ENCODE measurements around the gene ZFYVE28.

The ZFYVE28 gene

GRCh38 chr4:2408401-2408958 lies 10.0 kb downstream of the ZFYVE28 start:
- intact Hi-C loops (cut with DNase I; ENCODE audit: low total_unique reads): no loop called here
- peaks cover 0 to 3% of the 10 kb centered on the region in 2 donors for H3K27me3 ChIP-seq
- TF ChIP-seq CTCF (IDR thresholded peaks at IDR 0.05): no peak
- H3K4me3 ChIP-seq: no peak overlapping the region
- DNase-seq: no peak
- H3K9me3 ChIP-seq: no peaks in the 10 kb centered on the region
- H3K27ac ChIP-seq: no peak overlapping the region
- H3K4me1 ChIP-seq: peaks cover 0 to 12% (median 11%) of the 10 kb centered on the region in 4 donors
- H3K36me3 ChIP-seq: no peaks in the 10 kb centered on the region

GRCh38 chr4:2407991-2408342 lies 10.5 kb downstream of the ZFYVE28 start:
- Histone ChIP-seq H3K27ac (no peak overlapping the region), H3K9me3 (no peaks in the 10 kb centered on the region), H3K4me3 (no peak overlapping the region), H3K4me1 (peaks cover 0 to 6% (median 6%) of the 10 kb centered on the region in 4 donors), H3K36me3 (no peaks in the 10 kb centered on the region), H3K27me3 (peaks cover 0 to 6% of the 10 kb centered on the region in 2 donors)
- no peak for TF ChIP-seq CTCF (IDR thresholded peaks at IDR 0.05)
- intact Hi-C loops (cut with DNase I; ENCODE audit: low total_unique reads): no loop called here
- no peak for DNase-seq

GRCh38 chr4:2406920-2407319 lies 11.5 kb downstream of the ZFYVE28 start:
- intact Hi-C loops (cut with DNase I; ENCODE audit: low total_unique reads): no loop called here
- Histone ChIP-seq H3K27me3 (peaks cover 0 to 6% of the 10 kb centered on the region in 2 donors), H3K36me3 (no peaks in the 10 kb centered on the region), H3K4me1 (peaks cover 0 to 11% (median 8%) of the 10 kb centered on the region in 4 donors), H3K27ac (no peak overlapping the region), H3K4me3 (no peak overlapping the region), H3K9me3 (no peaks in the 10 kb centered on the region)
- DNase-seq: no peak
- no peak for TF ChIP-seq CTCF (IDR thresholded peaks at IDR 0.05)

- DNase-seq: no peak
- TF ChIP-seq CTCF (IDR thresholded peaks at IDR 0.05): no peak
- Histone ChIP-seq H3K9me3 (no peaks in the 10 kb centered on the region), H3K4me3 (no peak overlapping the region), H3K4me1 (peaks cover 0 to 16% (median 13%) of the 10 kb centered on the region in 4 donors), H3K36me3 (no peaks in the 10 kb centered on the region), H3K27ac (no peak overlapping the region), H3K27me3 (peaks cover 0 to 6% of the 10 kb centered on the region in 2 donors)
- intact Hi-C loops (cut with DNase I; ENCODE audit: low total_unique reads): no loop called here
Observed at GRCh38 chr4:2406406-2406805, 12.0 kb downstream of the ZFYVE28 start.

- Histone ChIP-seq H3K4me1 (peaks cover 0 to 19% (median 13%) of the 10 kb centered on the region in 4 donors), H3K27ac (no peak overlapping the region)
- intact Hi-C loops (cut with DNase I; ENCODE audit: low total_unique reads): no loop called here
Observed at GRCh38 chr4:2402941-2403340, 15.5 kb downstream of the ZFYVE28 start.

More at GRCh38 chr4:2402941-2403340, 15.5 kb downstream of the ZFYVE28 start:
- no peaks in the 10 kb centered on the region for H3K9me3 ChIP-seq
- H3K36me3 ChIP-seq: no peaks in the 10 kb centered on the region
- TF ChIP-seq CTCF (IDR thresholded peaks at IDR 0.05): no peak
- DNase-seq: no peak
- H3K27me3 ChIP-seq: peaks cover 0 to 4% of the 10 kb centered on the region in 2 donors
- H3K4me3 ChIP-seq: no peak overlapping the region

Measured in tibial artery (tissue), 4 donors.